Liver (tissue), 2 donors: ENCODE results near the gene RARS2.

Experiments used
- EGR1 ChIP-seq, 2 donors: IDR thresholded peaks; 2 replicates each; pipeline ENCODE4 v1.6.1; 2016 to 2018; ENCODE audit warnings: antibody characterized with exemption in 2 of 2, low read depth in 2 of 2
- FOXA1 ChIP-seq: IDR thresholded peaks from 2 replicates; pipeline ENCODE4 v1.6.1; 2016; ENCODE audit warnings: antibody characterized with exemption
- donor health status: healthy.

DNA sequence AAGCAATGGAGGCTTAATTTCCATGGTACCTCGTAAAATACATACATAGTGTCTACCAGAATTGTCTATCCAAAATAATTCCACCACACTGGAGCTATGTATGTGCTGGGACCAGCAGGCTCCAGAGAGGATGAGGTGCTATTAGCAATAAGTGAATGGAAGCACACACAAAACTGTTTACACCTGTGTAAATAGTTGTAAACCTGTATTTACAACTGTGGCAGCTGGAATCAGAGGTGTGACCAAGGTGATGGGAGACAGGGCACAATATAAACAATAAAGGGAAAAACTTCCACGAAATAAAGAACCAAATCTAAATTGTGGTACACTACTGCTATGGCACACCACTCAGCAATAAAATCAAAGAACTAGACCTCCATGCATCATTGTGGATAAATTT is 14.4 kb downstream of the RARS2 start:
- TF ChIP-seq EGR1 (IDR thresholded peaks at IDR 0.05; ENCODE audit: low read depth in 2 of 2) (no peak), FOXA1 (no peak)
